BJ (cell line): ENCODE results near the gene FAM24B. TPM values are rescaled to one million over a fixed set of nuclear protein-coding genes. Genes with fewer than 3 reads are reported as not detected.

ENCODE experiments used
- CTCF ChIA-PET: fragments of 350-600 bp; formaldehyde crosslinking; extraction: SDS; loops from one replicate; lab custom pipeline; 2021; ENCODE audit warnings: antibody characterized with exemption, inconsistent platforms; lab: Yijun Ruan, JAX
- POLR2A ChIA-PET: fragments of 300-600 bp; sonication (Branson Sonifier 250); formaldehyde crosslinking; extraction: SDS; loops from one replicate; lab custom pipeline; 2021; ENCODE audit warnings: antibody characterized with exemption; lab: Charles Lee
- DNase-seq: peaks from one replicate; pipeline ENCODE4 v3.0.0-alpha.2; 2011; ENCODE audit warnings: low read depth
- H3K27me3 ChIP-seq: 2 replicates; pipeline ENCODE4 v1.6.0; 2011; ENCODE audit warnings: low read length; ENCODE audit not compliant: control insufficient read depth, insufficient read depth
- H3K36me3 ChIP-seq: 2 replicates; pipeline ENCODE4 v1.5.1; 2011; ENCODE audit warnings: low read length; ENCODE audit not compliant: control insufficient read depth, insufficient read depth
- H3K4me3 ChIP-seq: 2 replicates; pipeline ENCODE4 v1.5.1; 2011; ENCODE audit warnings: low read depth, mild to moderate bottlenecking, control low read depth, low read length
- polyA plus RNA-seq: library from polyadenylated mRNA; depleted of rRNA; stranded (reverse); fragments of >200 nt; gene quantifications from 2 replicates; pipeline ENCODE4 v1.2.3, GENCODE V29; 2011; rRNA removed
- TF ChIP-seq, protein P1 (sequence below): IDR thresholded peaks from 2 replicates; pipeline ENCODE4 v1.5.1; 2011; ENCODE audit warnings: low read depth, mild to moderate bottlenecking, control low read depth, inconsistent platforms, low read length, moderate library complexity; ENCODE audit not compliant: insufficient read depth

Gene FAM24B
- polyA plus RNA-seq, 1 experiment = 2.8 TPM

GRCh38 chr10:122812751-122813150, 66.6 kb downstream of the FAM24B start:
- H3K4me3 ChIP-seq = no peak overlapping the region
- H3K36me3 ChIP-seq = no peaks in the 10 kb centered on the region
- POLR2A ChIA-PET = no interaction called here
- no peak for DNase-seq
- CTCF ChIA-PET = no interaction called here
- H3K27me3 ChIP-seq = peaks cover 1% of the 10 kb centered on the region; the same call in 1 of the 2 replicates
- TF ChIP-seq, protein P1, sequence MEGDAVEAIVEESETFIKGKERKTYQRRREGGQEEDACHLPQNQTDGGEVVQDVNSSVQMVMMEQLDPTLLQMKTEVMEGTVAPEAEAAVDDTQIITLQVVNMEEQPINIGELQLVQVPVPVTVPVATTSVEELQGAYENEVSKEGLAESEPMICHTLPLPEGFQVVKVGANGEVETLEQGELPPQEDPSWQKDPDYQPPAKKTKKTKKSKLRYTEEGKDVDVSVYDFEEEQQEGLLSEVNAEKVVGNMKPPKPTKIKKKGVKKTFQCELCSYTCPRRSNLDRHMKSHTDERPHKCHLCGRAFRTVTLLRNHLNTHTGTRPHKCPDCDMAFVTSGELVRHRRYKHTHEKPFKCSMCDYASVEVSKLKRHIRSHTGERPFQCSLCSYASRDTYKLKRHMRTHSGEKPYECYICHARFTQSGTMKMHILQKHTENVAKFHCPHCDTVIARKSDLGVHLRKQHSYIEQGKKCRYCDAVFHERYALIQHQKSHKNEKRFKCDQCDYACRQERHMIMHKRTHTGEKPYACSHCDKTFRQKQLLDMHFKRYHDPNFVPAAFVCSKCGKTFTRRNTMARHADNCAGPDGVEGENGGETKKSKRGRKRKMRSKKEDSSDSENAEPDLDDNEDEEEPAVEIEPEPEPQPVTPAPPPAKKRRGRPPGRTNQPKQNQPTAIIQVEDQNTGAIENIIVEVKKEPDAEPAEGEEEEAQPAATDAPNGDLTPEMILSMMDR = no peak

- ChIA-PET CTCF (no interaction called here), POLR2A (no interaction called here)
- no peaks in the 10 kb centered on the region for H3K27me3 ChIP-seq
- no peak overlapping the region for H3K4me3 ChIP-seq
- H3K36me3 ChIP-seq = no peaks in the 10 kb centered on the region
- DNase-seq = no peak
- TF ChIP-seq, protein P1 = no peak
Measured at GRCh38 chr10:122802282-122802681, 77.1 kb downstream of the FAM24B start.

Other genes starting within 250 kb of the FAM24B start
- not detected in 2 replicates for gene C10orf120, start 179.7 kb downstream of the FAM24B start, polyA plus RNA-seq
- 0.64 and 0.85 TPM in 2 replicates for gene CUZD1, start 33.7 kb downstream of the FAM24B start, polyA plus RNA-seq
- gene FAM24A, start 31.0 kb upstream of the FAM24B start, polyA plus RNA-seq = not detected in 2 replicates
- gene C10orf88, start 74.6 kb upstream of the FAM24B start, polyA plus RNA-seq = 2.0 and 4.4 TPM in 2 replicates
- 3.0 and 5.5 TPM in 2 replicates for gene PSTK, start 100.8 kb upstream of the FAM24B start, polyA plus RNA-seq
- gene IKZF5, start 129.2 kb upstream of the FAM24B start, polyA plus RNA-seq = 4.9 and 6.6 TPM in 2 replicates
- 5.2 and 9.3 TPM in 2 replicates for gene ACADSB, start 129.4 kb upstream of the FAM24B start, polyA plus RNA-seq